HepG2 (cell line): Measurements from ENCODE around the gene GREM2. TPM values are rescaled to one million over a fixed set of nuclear protein-coding genes. Genes with fewer than 3 reads are reported as not detected.

Experiments
- ATAC-seq: fragments of 200-7000 bp; cut with Tn5 transposase; 3 replicates; pipeline ENCODE4 v1.9.1; 2020; ENCODE audit warnings: mild to moderate bottlenecking, moderate library complexity
- BruUV-seq: library from RNA; stranded (reverse); fragments of 400-500 nt; replicated peaks from 2 replicates; lab custom pipeline; 2021; lab: Mats Ljungman, UMichigan
- CTCF ChIA-PET: fragments of 300-600 bp; formaldehyde crosslinking; extraction: SDS; loops from one replicate; lab custom pipeline; 2021; ENCODE audit warnings: low total read pairs, inconsistent platforms, low intra/inter-chr PET ratio; lab: Yijun Ruan, JAX
- POLR2A ChIA-PET: fragments of 350-600 bp; sonication (Branson Sonifier 250); formaldehyde crosslinking; loops from one replicate; lab custom pipeline; 2020; ENCODE audit warnings: antibody characterized with exemption, inconsistent platforms; lab: Yijun Ruan, JAX
- DNase-seq: peaks from one replicate; pipeline ENCODE4 v3.0.0-alpha.2; 2015; ENCODE audit warnings: low spot score
- FAIRE-seq: peaks from 3 replicates; lab custom pipeline; 2011; peaks lifted over from hg19 to GRCh38; lab: Jason Lieb, UNC
- H2AFZ ChIP-seq: one replicate; pipeline ENCODE4 v1.6.1; 2011; ENCODE audit warnings: low read length, inconsistent platforms
- H3K27ac ChIP-seq: fragments of 300-600 bp; 3 replicates; pipeline ENCODE4 v1.8.0; 2011; ENCODE audit warnings: mixed run types, mild to moderate bottlenecking, mixed read lengths, low read length, inconsistent platforms; ENCODE audit not compliant: insufficient read depth; ENCODE audit errors: extremely low read length
- H3K27me3 ChIP-seq, 2 experiments: fragments of 200-600 bp in 1 of 2; 2 replicates in 1 of 2; 3 replicates in 1 of 2; pipeline versions ENCODE4 v1.6.0 to v1.8.0; 2011; ENCODE audit warnings: low read length in 2 of 2, mild to moderate bottlenecking in 2 of 2, moderate library complexity in 2 of 2, inconsistent platforms in 1 of 2; ENCODE audit not compliant: insufficient read depth in 2 of 2, control insufficient read depth in 1 of 2
- H3K36me3 ChIP-seq, 2 experiments: fragments of 200-600 bp in 1 of 2; replicated peaks in 1 of 2; 2 replicates in 1 of 2; 3 replicates in 1 of 2; pipeline versions ENCODE4 v1.5.1 to v1.8.0; 2011; ENCODE audit warnings: low read length in 2 of 2, inconsistent platforms in 1 of 2; ENCODE audit not compliant: insufficient read depth in 2 of 2, control insufficient read depth in 1 of 2
- H3K4me1 ChIP-seq: 2 replicates; pipeline ENCODE4 v1.5.1; 2012; ENCODE audit warnings: low read length, inconsistent platforms; ENCODE audit not compliant: insufficient read depth
- H3K4me2 ChIP-seq: 2 replicates; pipeline ENCODE4 v1.6.0; 2011; ENCODE audit warnings: low read depth, low read length, inconsistent platforms
- H3K4me3 ChIP-seq, 3 experiments: fragments of 200-600 bp in 1 of 3; sonication (generic), shearing (Covaris generic) in 1 of 3; replicated peaks in 1 of 3; 2 replicates each; pipeline ENCODE4 v1.5.1; 2011 to 2016; ENCODE audit warnings: low read length in 3 of 3, inconsistent platforms in 2 of 3, low read depth in 2 of 3, mild to moderate bottlenecking in 2 of 3, control low read depth in 1 of 3, mixed read lengths in 1 of 3; ENCODE audit not compliant: insufficient read depth in 1 of 3
- H3K79me2 ChIP-seq: one replicate; pipeline ENCODE4 v1.6.1; 2011; ENCODE audit warnings: low read length, inconsistent platforms; ENCODE audit not compliant: insufficient read depth
- H3K9ac ChIP-seq: 2 replicates; pipeline ENCODE4 v1.6.0; 2011; ENCODE audit warnings: mild to moderate bottlenecking, low read depth, low read length, inconsistent platforms; ENCODE audit not compliant: insufficient read depth
- H3K9me3 ChIP-seq: 2 replicates; pipeline ENCODE4 v1.5.1; 2012; ENCODE audit warnings: mild to moderate bottlenecking, low read length
- H4K20me1 ChIP-seq: 2 replicates; pipeline ENCODE4 v1.6.0; 2011; ENCODE audit warnings: inconsistent platforms, mild to moderate bottlenecking, low read length, moderate library complexity; ENCODE audit not compliant: insufficient read depth
- DMAP1 ChIP-seq: IDR thresholded peaks from 2 replicates; pipeline ENCODE4 v1.6.1; 2016
- E2F2 ChIP-seq: sonication (generic); formaldehyde crosslinking; IDR thresholded peaks from 2 replicates; pipeline ENCODE4 v1.4.0; 2020; ENCODE audit warnings: missing genetic modification reagents, borderline replicate concordance
- IRX3 ChIP-seq: sonication (generic); formaldehyde crosslinking; IDR thresholded peaks from 2 replicates; pipeline ENCODE4 v1.8.1; 2023; ENCODE audit warnings: mild to moderate bottlenecking, low read depth, missing genetic modification reagents, borderline replicate concordance
- MED8 ChIP-seq: sonication (generic); formaldehyde crosslinking; IDR thresholded peaks from 2 replicates; pipeline ENCODE4 v1.8.1; 2023; ENCODE audit warnings: mild to moderate bottlenecking, missing genetic modification reagents; ENCODE audit not compliant: insufficient replicate concordance
- NFYC ChIP-seq: IDR thresholded peaks from 2 replicates; pipeline ENCODE4 v1.6.1; 2016; ENCODE audit warnings: missing genetic modification reagents, missing compliant biosample characterization
- NR2F1 ChIP-seq, 2 experiments: fragments of 450-650 bp in 1 of 2; formaldehyde crosslinking in 1 of 2; IDR thresholded peaks; 2 replicates each; pipeline versions ENCODE4 v1.5.0 to v1.6.1; 2016 to 2020; ENCODE audit warnings: mild to moderate bottlenecking in 1 of 2, missing compliant biosample characterization in 1 of 2, missing genetic modification reagents in 1 of 2, moderate library complexity in 1 of 2
- RARA ChIP-seq: IDR thresholded peaks from 2 replicates; pipeline ENCODE4 v1.6.1; 2016; ENCODE audit warnings: missing genetic modification reagents, missing compliant biosample characterization
- TBP ChIP-seq: sonication (generic); formaldehyde crosslinking; IDR thresholded peaks from 2 replicates; pipeline ENCODE4 v1.5.0; 2020; ENCODE audit warnings: missing genetic modification reagents
- ZBTB44 ChIP-seq: sonication (generic); formaldehyde crosslinking; IDR thresholded peaks from 2 replicates; pipeline ENCODE4 v1.4.0; 2020; ENCODE audit warnings: missing genetic modification reagents
- ZFP41 ChIP-seq: sonication (generic); formaldehyde crosslinking; IDR thresholded peaks from 2 replicates; pipeline ENCODE4 v1.4.0; 2020; ENCODE audit warnings: mild to moderate bottlenecking, missing genetic modification reagents, borderline replicate concordance
- ZNF275 ChIP-seq: sonication (generic); formaldehyde crosslinking; IDR thresholded peaks from 2 replicates; pipeline ENCODE4 v1.8.0; 2022; ENCODE audit warnings: missing genetic modification reagents, mild to moderate bottlenecking, inconsistent platforms, borderline replicate concordance
- ZNF432 ChIP-seq: sonication (generic); formaldehyde crosslinking; IDR thresholded peaks from 2 replicates; pipeline ENCODE4 v1.5.0; 2020; ENCODE audit warnings: missing genetic modification reagents, mild to moderate bottlenecking, borderline replicate concordance
- ZNF530 ChIP-seq: sonication (generic); formaldehyde crosslinking; IDR thresholded peaks from 2 replicates; pipeline ENCODE4 v1.5.0; 2020; ENCODE audit warnings: low read depth, mild to moderate bottlenecking, missing genetic modification reagents
- ZNF574 ChIP-seq: sonication (generic); formaldehyde crosslinking; IDR thresholded peaks from 2 replicates; pipeline ENCODE4 v1.4.0; 2020; ENCODE audit warnings: missing genetic modification reagents
- ZSCAN5A ChIP-seq: sonication (generic); formaldehyde crosslinking; IDR thresholded peaks from 2 replicates; pipeline ENCODE4 v1.8.0; 2022; ENCODE audit warnings: mild to moderate bottlenecking, missing genetic modification reagents, borderline replicate concordance
- WGBS: methylation state at CpG from one replicate; pipeline ENCODE4 v1.1.6; 2017; ENCODE audit warnings: low lambda C conversion rate; 5-methylcytosine and 5-hydroxymethylcytosine counted together
- in situ Hi-C: cut with HindIII; loops from 2 replicates; pipeline ENCODE4 v1.10.0; 2017; ENCODE audit warnings: low pct_unique_long_range_greater_than_20kb; ENCODE audit not compliant: extremely low pct_ligation_motif_present
- intact Hi-C: fragments of 100-400 bp; cut with micrococcal nuclease; formaldehyde crosslinking; loops from one replicate; pipeline ENCODE4 v1.10.0; 2022; ENCODE audit not compliant: unreplicated experiment
- polyA plus RNA-seq, 8 experiments: library from polyadenylated mRNA; depleted of rRNA in 3 of 8; stranded (reverse) in 7 of 8; unstranded in 1 of 8; fragments of >200 nt; fragmentation: Illumina TruSeq in 4 of 8; extraction: Trizol in 4 of 8; gene quantifications; 2 replicates each; pipeline versions ENCODE4 v1.2.1 to v1.2.3, GENCODE V29; 2011 to 2016; ENCODE audit warnings: low read depth in 4 of 8, missing spikeins in 1 of 8, mixed read lengths in 1 of 8; ENCODE audit not compliant: insufficient read depth in 1 of 8
- total RNA-seq, 5 experiments: library from RNA; depleted of rRNA; stranded (reverse); fragments of >200 nt; fragmentation: Illumina TruSeq; extraction: Trizol; gene quantifications; 2 replicates each; pipeline ENCODE4 v1.2.3, GENCODE V29; 2016; ENCODE audit warnings: low read depth in 1 of 5

Gene GREM2
- total and polyA plus RNA-seq, 2 of the 13 experiments (the other 11 are each of a cell fraction or from before 2014, with no cell fraction given), result 0.07 TPM; not detected in 1

GRCh38 chr1:240527086-240527485 lies 84.9 kb downstream of the GREM2 start (continued):
- TF ChIP-seq ZNF530 (CRISPR knock-in tag), result no peak
- TF ChIP-seq NFYC (CRISPR knock-in tag), result no peak
- no peak for TF ChIP-seq TBP (CRISPR knock-in tag)
- TF ChIP-seq ZFP41 (CRISPR knock-in tag), result no peak
- no peak for TF ChIP-seq MED8 (CRISPR knock-in tag)
- TF ChIP-seq E2F2, result no peak

GRCh38 chr1:240526312-240526711 lies 85.6 kb downstream of the GREM2 start:
- ChIA-PET POLR2A (no interaction called here), CTCF (no interaction called here)
- H3K79me2 ChIP-seq, result no peaks in the 10 kb centered on the region
- TF ChIP-seq NR2F1 (CRISPR knock-in tag; IDR thresholded peaks at IDR 0.05), result no peak
- TF ChIP-seq RARA (CRISPR knock-in tag), result no peak
- no peak for TF ChIP-seq ZNF574
- no peak for TF ChIP-seq ZNF275 (CRISPR knock-in tag)
- no peak for TF ChIP-seq ZNF432 (CRISPR knock-in tag)
- TF ChIP-seq DMAP1 (CRISPR knock-in tag), result no peak
- TF ChIP-seq ZBTB44 (CRISPR knock-in tag), result no peak
- no peak for TF ChIP-seq ZSCAN5A (CRISPR knock-in tag)
- TF ChIP-seq IRX3 (CRISPR knock-in tag), result no peak

More at GRCh38 chr1:240526312-240526711, 85.6 kb downstream of the GREM2 start:
- DNase-seq (no peak), FAIRE-seq (no peak), ATAC-seq (no peak)
- H3K4me3 ChIP-seq, result no peak overlapping the region
- in situ Hi-C loops, result no loop called here
- H3K36me3 ChIP-seq, result no peaks in the 10 kb centered on the region
- H3K4me2 ChIP-seq, result no peak overlapping the region
- H3K9me3 ChIP-seq, result no peaks in the 10 kb centered on the region
- no peaks in the 10 kb centered on the region for H3K27me3 ChIP-seq
- peaks cover 16% of the 10 kb centered on the region for H3K4me1 ChIP-seq
- intact Hi-C loops, result no loop called here
- no peak overlapping the region for H3K9ac ChIP-seq
- H2AFZ ChIP-seq, result no peak overlapping the region
- H3K27ac ChIP-seq, result no peak overlapping the region
- BruUV-seq, result no TSS peak
- H4K20me1 ChIP-seq, result no peaks in the 10 kb centered on the region
- 39% methylated on average over 7 of the region's 7 CpGs for WGBS
